HepG2 (cell line): Measurements from ENCODE around the gene OR13A1.

Source experiments
- ASH2L ChIP-seq: fragments of 300-600, 200-600 bp; sonication (generic); IDR thresholded peaks from 2 replicates; pipeline ENCODE4 v1.7.0; 2017; ENCODE audit warnings: low read depth, mild to moderate bottlenecking, moderate library complexity, mixed read lengths, low read length; ENCODE audit not compliant: insufficient read length
- ATF3 ChIP-seq: sonication (generic); formaldehyde crosslinking; IDR thresholded peaks from 2 replicates; pipeline ENCODE4 v1.4.0; 2020; ENCODE audit warnings: missing genetic modification reagents
- KMT2B ChIP-seq: IDR thresholded peaks from 2 replicates; pipeline ENCODE4 v1.6.1; 2016; ENCODE audit warnings: missing genetic modification reagents, missing compliant biosample characterization
- SIN3A ChIP-seq: IDR thresholded peaks from 2 replicates; pipeline ENCODE4 v1.6.1; 2011; ENCODE audit warnings: low read depth, mild to moderate bottlenecking, control low read depth, low read length, borderline replicate concordance
- ZNF138 ChIP-seq: sonication (generic); formaldehyde crosslinking; IDR thresholded peaks from 2 replicates; pipeline ENCODE4 v1.5.0; 2020; ENCODE audit warnings: mild to moderate bottlenecking, low read depth, missing genetic modification reagents
- ZNF263 ChIP-seq: sonication (generic); formaldehyde crosslinking; IDR thresholded peaks from 2 replicates; pipeline ENCODE4 v1.4.0; 2020; ENCODE audit warnings: missing genetic modification reagents
- ZNF740 ChIP-seq: sonication (generic); formaldehyde crosslinking; IDR thresholded peaks from 2 replicates; pipeline ENCODE4 v1.4.0; 2020; ENCODE audit warnings: missing genetic modification reagents
- TF ChIP-seq, protein P1 (sequence below): sonication (generic); formaldehyde crosslinking; IDR thresholded peaks from 2 replicates; pipeline ENCODE4 v1.5.0; 2020; ENCODE audit warnings: missing genetic modification reagents

GRCh38 chr10:45256246-45256645, 59.2 kb downstream of the OR13A1 start:
- no peak for TF ChIP-seq ZNF740 (CRISPR knock-in tag)
- TF ChIP-seq, protein P1, sequence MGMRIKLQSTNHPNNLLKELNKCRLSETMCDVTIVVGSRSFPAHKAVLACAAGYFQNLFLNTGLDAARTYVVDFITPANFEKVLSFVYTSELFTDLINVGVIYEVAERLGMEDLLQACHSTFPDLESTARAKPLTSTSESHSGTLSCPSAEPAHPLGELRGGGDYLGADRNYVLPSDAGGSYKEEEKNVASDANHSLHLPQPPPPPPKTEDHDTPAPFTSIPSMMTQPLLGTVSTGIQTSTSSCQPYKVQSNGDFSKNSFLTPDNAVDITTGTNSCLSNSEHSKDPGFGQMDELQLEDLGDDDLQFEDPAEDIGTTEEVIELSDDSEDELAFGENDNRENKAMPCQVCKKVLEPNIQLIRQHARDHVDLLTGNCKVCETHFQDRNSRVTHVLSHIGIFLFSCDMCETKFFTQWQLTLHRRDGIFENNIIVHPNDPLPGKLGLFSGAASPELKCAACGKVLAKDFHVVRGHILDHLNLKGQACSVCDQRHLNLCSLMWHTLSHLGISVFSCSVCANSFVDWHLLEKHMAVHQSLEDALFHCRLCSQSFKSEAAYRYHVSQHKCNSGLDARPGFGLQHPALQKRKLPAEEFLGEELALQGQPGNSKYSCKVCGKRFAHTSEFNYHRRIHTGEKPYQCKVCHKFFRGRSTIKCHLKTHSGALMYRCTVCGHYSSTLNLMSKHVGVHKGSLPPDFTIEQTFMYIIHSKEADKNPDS (CRISPR knock-in tag): no peak
- no peak for TF ChIP-seq ZNF263 (CRISPR knock-in tag)
- TF ChIP-seq SIN3A: no peak
- TF ChIP-seq ZNF138 (CRISPR knock-in tag): no peak
- TF ChIP-seq ASH2L: no peak
- TF ChIP-seq ATF3 (CRISPR knock-in tag): no peak
- no peak for TF ChIP-seq KMT2B (CRISPR knock-in tag)
